Endothelial cell of umbilical vein (primary cell): ENCODE data around the gene MOCOS. TPM values are rescaled to one million over a fixed set of nuclear protein-coding genes. Genes with fewer than 3 reads are reported as not detected.

Source experiments
- BruUV-seq: library from RNA; stranded (reverse); fragments of 400-500 nt; replicated peaks from 2 replicates; lab custom pipeline; 2021; lab: Mats Ljungman, UMichigan
- CTCF ChIA-PET: fragments of 300-600, 350-600 bp; sonication (Branson Sonifier 250); formaldehyde crosslinking; loops from one replicate; lab custom pipeline; 2021; ENCODE audit warnings: antibody characterized with exemption, inconsistent platforms; lab: Charles Lee
- POLR2A ChIA-PET: fragments of 300-600, 350-600 bp; sonication (Branson Sonifier 250); formaldehyde crosslinking; loops from one replicate; lab custom pipeline; 2021; ENCODE audit warnings: antibody characterized with exemption, inconsistent platforms; lab: Charles Lee
- DNase-seq: peaks from one replicate; pipeline ENCODE4 v3.0.0-alpha.2; 2011; ENCODE audit warnings: low read depth, low spot score
- FAIRE-seq: peaks from 2 replicates; lab custom pipeline; 2011; peaks lifted over from hg19 to GRCh38; lab: Jason Lieb, UNC
- H2AFZ ChIP-seq: 2 replicates; pipeline ENCODE4 v1.6.0; 2012; ENCODE audit warnings: low read depth, low read length, control low read depth, inconsistent platforms
- H3K27ac ChIP-seq: 2 replicates; pipeline ENCODE4 v1.5.1; 2011; ENCODE audit warnings: low read depth, mild to moderate bottlenecking, control low read depth, low read length, moderate library complexity; ENCODE audit not compliant: insufficient read depth
- H3K27me3 ChIP-seq, 2 experiments: 2 replicates each; pipeline versions ENCODE4 v1.6.0 to v1.6.1; 2011; ENCODE audit warnings: low read length in 2 of 2, mixed read lengths in 1 of 2; ENCODE audit not compliant: control insufficient read depth in 2 of 2, insufficient read depth in 2 of 2
- H3K36me3 ChIP-seq, 2 experiments: 2 replicates in 1 of 2; 3 replicates in 1 of 2; pipeline ENCODE4 v1.5.1; 2011; ENCODE audit warnings: low read length in 2 of 2, mild to moderate bottlenecking in 1 of 2, moderate library complexity in 1 of 2; ENCODE audit not compliant: control insufficient read depth in 2 of 2, insufficient read depth in 2 of 2; ENCODE audit errors: extremely low read depth in 1 of 2
- H3K4me1 ChIP-seq: 3 replicates; pipeline ENCODE4 v1.5.1; 2011; ENCODE audit warnings: mild to moderate bottlenecking, low read length; ENCODE audit not compliant: control insufficient read depth, insufficient read depth; ENCODE audit errors: extremely low read depth
- H3K4me2 ChIP-seq: 2 replicates; pipeline ENCODE4 v1.6.1; 2011; ENCODE audit warnings: low read length, control low read depth, mixed read lengths; ENCODE audit not compliant: insufficient read depth
- H3K4me3 ChIP-seq, 3 experiments: fragments of 200-600 bp in 1 of 3; sonication (generic), shearing (Covaris generic) in 1 of 3; replicated peaks in 1 of 3; 2 replicates each; pipeline ENCODE4 v1.5.1; 2011 to 2016; ENCODE audit warnings: control low read depth in 3 of 3, low read length in 3 of 3, mild to moderate bottlenecking in 2 of 3, inconsistent platforms in 1 of 3, low read depth in 1 of 3, moderate library complexity in 1 of 3; ENCODE audit not compliant: insufficient read depth in 1 of 3
- H3K79me2 ChIP-seq: 2 replicates; pipeline ENCODE4 v1.6.0; 2012; ENCODE audit warnings: low read length, inconsistent platforms; ENCODE audit not compliant: control insufficient read depth, insufficient read depth
- H3K9ac ChIP-seq: replicated peaks from 2 replicates; pipeline ENCODE3; 2011; ENCODE audit warnings: low read length, control low read depth; ENCODE audit not compliant: insufficient read depth; ENCODE audit errors: extremely low read depth
- H3K9me1 ChIP-seq: replicated peaks from 3 replicates; pipeline ENCODE4 v1.6.0; 2011; ENCODE audit warnings: mild to moderate bottlenecking, low read length; ENCODE audit not compliant: control insufficient read depth, insufficient read depth; ENCODE audit errors: extremely low read depth
- H3K9me3 ChIP-seq: replicated peaks from 2 replicates; pipeline ENCODE4 v1.5.1; 2012; ENCODE audit warnings: low read length, inconsistent platforms; ENCODE audit not compliant: control insufficient read depth, insufficient read depth
- H4K20me1 ChIP-seq: replicated peaks from 2 replicates; pipeline ENCODE3; 2011; ENCODE audit warnings: mild to moderate bottlenecking, low read length; ENCODE audit not compliant: control insufficient read depth, insufficient read depth; ENCODE audit errors: extremely low read depth
- EZH2 ChIP-seq: IDR thresholded peaks from 2 replicates; pipeline ENCODE4 v1.6.1; 2012; ENCODE audit warnings: borderline replicate concordance, low read depth, mild to moderate bottlenecking, moderate library complexity, low read length, inconsistent platforms; ENCODE audit not compliant: severe bottlenecking
- FOS ChIP-seq: IDR thresholded peaks from 2 replicates; pipeline ENCODE4 v1.6.1; 2011; ENCODE audit warnings: mild to moderate bottlenecking, low read length, moderate library complexity, borderline replicate concordance; ENCODE audit not compliant: insufficient read depth
- dilution Hi-C: fragments of 300-500 bp; cut with MboI; formaldehyde crosslinking; loops from one replicate; pipeline ENCODE4 v1.15.0; 2019; ENCODE audit warnings: low sequenced_read_pairs; ENCODE audit not compliant: extremely low pct_ligation_motif_present
- intact Hi-C: fragments of 100-400 bp; cut with micrococcal nuclease; formaldehyde crosslinking; loops from one replicate; pipeline ENCODE4 v1.10.0; 2022
- polyA plus RNA-seq, 4 experiments: library from polyadenylated mRNA; depleted of rRNA in 3 of 4; stranded (reverse) in 3 of 4; unstranded in 1 of 4; fragments of >200 nt; gene quantifications; 2 replicates each; pipeline versions ENCODE4 v1.2.1 to v1.2.3, GENCODE V29; 2011 to 2012; ENCODE audit warnings: missing spikeins in 1 of 4
- total RNA-seq: library from RNA; stranded (reverse); gene quantifications from 2 replicates; pipeline ENCODE4 v1.2.3, GENCODE V29; 2021
- TF ChIP-seq, protein P1 (sequence below), 2 donors: IDR thresholded peaks; 1 replicate in 1 of 2; 2 replicates in 1 of 2; pipeline ENCODE4 v1.5.1; 2011; ENCODE audit warnings: low read length in 2 of 2, mild to moderate bottlenecking in 2 of 2, moderate library complexity in 2 of 2, control low read depth in 1 of 2, inconsistent platforms in 1 of 2, low read depth in 1 of 2; ENCODE audit not compliant: insufficient read depth in 1 of 2; ENCODE audit errors: extremely low read depth in 1 of 2

The MOCOS gene
- total and polyA plus RNA-seq, 2 donors (not counting 3 experiments of a cell fraction or from before 2014, with no cell fraction given), result 0.18 to 0.88 TPM

- H4K20me1 ChIP-seq, result no peaks in the 10 kb centered on the region
- ChIA-PET CTCF (interaction anchor here (1.6 to 5.1 kb wide), 5 partner anchors 13 to 275 kb away, joined by 3 to 25 read pairs (median 7); no protein-coding TSS in a partner anchor), POLR2A (no interaction called here)
- FAIRE-seq (peak; percentile 89), DNase-seq (peak; percentile 68)
- peak overlapping the region; percentile 88 for H2AFZ ChIP-seq
- H3K4me2 ChIP-seq, result peak overlapping the region; percentile 75
- H3K27ac ChIP-seq, result no peak overlapping the region
- no TSS peak for BruUV-seq
- H3K4me3 ChIP-seq, result peak overlapping the region in 2 of 3 experiments; percentile 28 to 34
- H3K4me1 ChIP-seq, result peaks cover 10% of the 10 kb centered on the region
- no peaks in the 10 kb centered on the region for H3K9me3 ChIP-seq
- peaks cover 39 to 52% of the 10 kb centered on the region in 2 experiments for H3K27me3 ChIP-seq
- dilution Hi-C loops, result no loop called here
- intact Hi-C loops, result loop anchor here (1.0 to 10.0 kb wide), 6 partner anchors 110 to 458 kb away; partner anchors contain the start of genes ELP2, MOCOS and SLC39A6
- H3K79me2 ChIP-seq, result no peaks in the 10 kb centered on the region
- no peak overlapping the region for H3K9ac ChIP-seq
- no peaks in the 10 kb centered on the region for H3K36me3 ChIP-seq
- H3K9me1 ChIP-seq, result no peaks in the 10 kb centered on the region
- TF ChIP-seq, protein P1, sequence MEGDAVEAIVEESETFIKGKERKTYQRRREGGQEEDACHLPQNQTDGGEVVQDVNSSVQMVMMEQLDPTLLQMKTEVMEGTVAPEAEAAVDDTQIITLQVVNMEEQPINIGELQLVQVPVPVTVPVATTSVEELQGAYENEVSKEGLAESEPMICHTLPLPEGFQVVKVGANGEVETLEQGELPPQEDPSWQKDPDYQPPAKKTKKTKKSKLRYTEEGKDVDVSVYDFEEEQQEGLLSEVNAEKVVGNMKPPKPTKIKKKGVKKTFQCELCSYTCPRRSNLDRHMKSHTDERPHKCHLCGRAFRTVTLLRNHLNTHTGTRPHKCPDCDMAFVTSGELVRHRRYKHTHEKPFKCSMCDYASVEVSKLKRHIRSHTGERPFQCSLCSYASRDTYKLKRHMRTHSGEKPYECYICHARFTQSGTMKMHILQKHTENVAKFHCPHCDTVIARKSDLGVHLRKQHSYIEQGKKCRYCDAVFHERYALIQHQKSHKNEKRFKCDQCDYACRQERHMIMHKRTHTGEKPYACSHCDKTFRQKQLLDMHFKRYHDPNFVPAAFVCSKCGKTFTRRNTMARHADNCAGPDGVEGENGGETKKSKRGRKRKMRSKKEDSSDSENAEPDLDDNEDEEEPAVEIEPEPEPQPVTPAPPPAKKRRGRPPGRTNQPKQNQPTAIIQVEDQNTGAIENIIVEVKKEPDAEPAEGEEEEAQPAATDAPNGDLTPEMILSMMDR (IDR thresholded peaks at IDR 0.05; ENCODE audit: extremely low read depth in 1 of 2, insufficient read depth in 1 of 2, low read depth in 1 of 2, low read length in 2 of 2), result peak; percentile 35 to 50
- no peak for TF ChIP-seq FOS
- TF ChIP-seq EZH2, result peak; percentile 19
Observed at GRCh38 chr18:36296650-36297416, 109.5 kb downstream of the MOCOS start.
